GM12872 (cell line): ENCODE measurements around the gene CLEC12A.

Experiments used
- TF ChIP-seq, protein P1 (sequence below): IDR thresholded peaks from 3 replicates; pipeline ENCODE4 v1.5.1; 2011; ENCODE audit warnings: low read depth, mild to moderate bottlenecking, low read length, moderate library complexity; ENCODE audit not compliant: insufficient read depth

CLEC12A gene

DNA sequence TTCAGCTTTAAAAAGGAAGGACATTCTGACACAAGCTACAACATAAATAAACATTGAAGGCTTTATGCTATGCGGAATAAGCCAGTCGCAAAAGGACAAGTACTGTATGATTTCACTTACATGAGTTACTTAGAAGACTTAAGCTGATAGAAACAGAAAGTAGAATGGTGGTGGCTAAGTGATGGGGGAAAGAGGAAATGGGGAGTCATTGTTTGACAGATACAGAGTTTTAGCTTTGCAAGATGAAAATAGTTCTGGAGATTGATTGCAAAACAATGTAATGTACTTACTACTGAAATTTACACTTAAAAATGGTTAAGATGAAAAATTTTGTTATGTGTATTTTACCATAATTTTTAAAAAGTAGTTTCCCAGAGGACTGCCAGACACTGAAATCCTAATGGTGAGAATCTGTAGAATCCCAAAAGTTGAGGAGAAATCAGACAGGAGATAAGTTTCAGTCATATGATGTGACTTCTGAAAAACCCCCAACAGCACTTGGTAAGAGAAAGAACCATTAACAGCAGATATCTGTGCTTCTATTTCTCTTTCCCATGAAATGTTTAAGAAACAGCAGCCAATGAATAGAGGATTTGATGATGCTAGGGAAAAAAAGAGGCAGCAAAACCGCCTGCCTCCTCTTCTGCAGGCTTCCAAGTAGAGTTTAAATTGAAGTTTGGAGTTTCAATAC lies 22.5 kb upstream of the CLEC12A start:
- TF ChIP-seq, protein P1, sequence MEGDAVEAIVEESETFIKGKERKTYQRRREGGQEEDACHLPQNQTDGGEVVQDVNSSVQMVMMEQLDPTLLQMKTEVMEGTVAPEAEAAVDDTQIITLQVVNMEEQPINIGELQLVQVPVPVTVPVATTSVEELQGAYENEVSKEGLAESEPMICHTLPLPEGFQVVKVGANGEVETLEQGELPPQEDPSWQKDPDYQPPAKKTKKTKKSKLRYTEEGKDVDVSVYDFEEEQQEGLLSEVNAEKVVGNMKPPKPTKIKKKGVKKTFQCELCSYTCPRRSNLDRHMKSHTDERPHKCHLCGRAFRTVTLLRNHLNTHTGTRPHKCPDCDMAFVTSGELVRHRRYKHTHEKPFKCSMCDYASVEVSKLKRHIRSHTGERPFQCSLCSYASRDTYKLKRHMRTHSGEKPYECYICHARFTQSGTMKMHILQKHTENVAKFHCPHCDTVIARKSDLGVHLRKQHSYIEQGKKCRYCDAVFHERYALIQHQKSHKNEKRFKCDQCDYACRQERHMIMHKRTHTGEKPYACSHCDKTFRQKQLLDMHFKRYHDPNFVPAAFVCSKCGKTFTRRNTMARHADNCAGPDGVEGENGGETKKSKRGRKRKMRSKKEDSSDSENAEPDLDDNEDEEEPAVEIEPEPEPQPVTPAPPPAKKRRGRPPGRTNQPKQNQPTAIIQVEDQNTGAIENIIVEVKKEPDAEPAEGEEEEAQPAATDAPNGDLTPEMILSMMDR, result no peak

DNA sequence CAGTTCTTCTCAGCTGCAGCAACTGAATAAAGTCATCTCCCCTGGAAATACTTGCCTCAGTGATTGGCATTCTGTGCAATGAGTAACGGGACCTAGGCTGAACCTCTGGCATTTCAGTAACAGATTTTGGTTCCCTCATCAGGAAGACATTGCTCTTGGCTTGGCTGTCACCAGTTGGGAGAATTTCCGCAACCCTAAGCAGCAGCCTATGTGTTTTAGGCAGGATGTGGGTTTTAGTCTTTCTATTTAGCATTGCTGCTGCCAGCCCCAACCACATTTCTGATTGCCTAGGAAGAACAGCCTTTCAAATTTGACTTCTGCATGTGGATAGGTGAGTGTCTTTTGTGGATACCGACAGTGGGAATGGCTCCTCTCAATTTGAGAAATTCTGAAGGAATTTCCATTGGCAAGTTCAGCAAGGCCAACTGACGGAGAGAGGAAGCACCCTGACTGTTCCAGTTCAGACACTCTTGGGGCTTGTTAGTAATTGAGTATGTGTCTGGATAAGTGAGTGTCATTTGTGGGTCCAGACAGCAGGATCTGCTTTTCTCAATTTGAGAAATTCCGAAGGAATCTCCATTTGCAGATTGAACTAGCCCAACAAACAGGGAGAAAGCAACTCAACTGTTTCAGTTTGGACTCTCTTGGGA lies 20.1 kb upstream of the CLEC12A start:
- TF ChIP-seq, protein P1, result no peak

DNA sequence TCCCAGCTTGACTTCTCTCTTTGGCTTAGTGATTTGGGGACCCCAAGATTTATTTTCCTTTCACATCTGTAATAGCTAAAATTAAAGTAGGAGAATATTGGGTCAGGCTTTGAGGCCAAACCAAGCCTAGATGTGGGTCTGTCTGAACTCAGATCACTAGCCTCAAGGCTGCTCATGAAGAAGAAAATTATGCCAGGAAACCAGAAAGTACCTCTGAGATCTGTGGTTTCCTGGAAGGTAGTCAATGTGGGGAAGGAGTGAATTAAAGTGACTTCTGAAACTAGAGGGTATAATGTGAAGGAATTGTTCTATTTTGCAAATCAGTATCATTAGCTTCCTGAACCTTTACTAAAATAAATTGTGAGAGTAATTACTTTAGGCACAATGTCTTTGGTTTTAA lies 13.4 kb upstream of the CLEC12A start:
- TF ChIP-seq, protein P1, result no peak

DNA sequence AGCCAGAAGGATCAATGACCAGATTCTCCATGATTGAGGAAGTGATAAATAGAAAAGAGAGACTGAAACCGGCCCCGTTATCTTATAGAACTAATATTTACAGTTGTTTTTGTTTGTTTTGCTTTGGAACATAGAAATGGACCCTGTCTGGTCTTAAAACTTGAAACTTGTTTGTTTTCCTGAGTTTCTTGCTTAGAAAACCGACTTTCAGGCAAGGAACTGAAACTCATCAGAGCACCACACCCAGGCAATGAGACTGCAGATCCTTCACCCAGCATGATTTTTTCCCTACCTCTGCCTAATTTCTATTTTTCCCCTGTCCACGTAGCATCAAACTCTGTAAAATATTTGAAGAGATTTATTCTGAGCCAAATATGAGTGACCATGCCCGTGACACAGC lies 10.6 kb upstream of the CLEC12A start:
- TF ChIP-seq, protein P1, result no peak

DNA sequence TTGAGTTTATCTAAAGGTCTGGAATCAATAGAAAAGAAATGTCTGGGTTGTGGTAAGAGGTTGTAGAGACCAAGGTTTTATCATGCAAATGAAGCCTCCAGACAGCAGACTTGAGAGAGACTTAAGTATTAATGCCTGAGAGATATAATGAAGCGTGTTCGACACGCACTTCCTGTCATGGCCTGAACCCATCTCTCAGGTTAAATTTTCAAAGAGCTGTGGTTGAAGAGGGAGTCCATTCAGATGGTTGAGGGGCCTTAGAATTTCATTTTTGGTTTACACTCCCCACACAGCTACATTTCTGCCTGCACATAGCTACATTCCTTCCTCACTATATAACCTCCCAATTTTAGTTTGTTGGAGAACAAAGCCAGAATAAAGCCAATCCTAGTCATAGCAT lies 10.1 kb upstream of the CLEC12A start:
- TF ChIP-seq, protein P1, result no peak

DNA sequence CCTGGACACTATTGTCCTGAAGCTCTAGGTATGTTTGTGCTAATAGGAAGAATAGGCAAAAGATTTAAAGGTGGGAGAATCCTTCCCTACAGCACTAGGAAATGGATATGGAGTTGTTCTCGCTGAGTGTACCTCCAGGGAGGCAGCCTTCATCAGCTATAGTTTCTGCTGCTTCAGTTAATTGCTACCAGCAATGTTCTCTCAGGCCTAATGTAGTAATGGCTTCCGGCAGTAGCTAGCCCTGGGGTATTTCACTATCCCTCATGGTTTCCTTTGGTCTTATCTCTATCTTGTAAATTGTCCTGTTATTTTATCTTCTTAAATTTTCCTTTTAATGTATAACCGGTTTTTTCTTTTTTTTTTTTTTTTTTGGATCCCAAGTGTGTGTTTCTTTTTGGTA lies 9.3 kb upstream of the CLEC12A start:
- TF ChIP-seq, protein P1, result no peak

DNA sequence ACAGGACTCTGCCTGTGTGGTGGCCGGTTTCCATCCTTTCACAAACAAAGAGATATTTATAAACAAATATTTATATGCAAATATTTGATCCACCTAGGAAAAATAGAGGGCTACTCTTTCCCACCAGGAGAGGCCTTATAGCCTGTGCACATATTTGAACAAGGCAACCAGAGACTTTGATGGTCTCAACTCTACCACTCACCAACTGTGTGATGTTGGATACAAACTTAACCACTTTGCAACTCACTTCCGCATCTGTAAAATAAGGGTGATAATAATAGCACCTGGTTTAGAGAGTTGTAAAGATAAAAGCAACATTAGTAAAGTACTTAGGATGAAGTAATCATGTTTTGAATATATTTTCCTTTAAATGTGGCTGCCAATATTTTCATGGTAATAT lies 1.5 kb upstream of the CLEC12A start:
- TF ChIP-seq, protein P1, result no peak
